Progenitor cell of endocrine pancreas (in vitro differentiated cells): ENCODE data around the gene MOSPD3. TPM values are rescaled to one million over a fixed set of nuclear protein-coding genes. Genes with fewer than 3 reads are reported as not detected.

Experiments
- DNase-seq: peaks from one replicate; pipeline ENCODE4 v3.0.0; 2021; ENCODE audit warnings: low spot score; ENCODE audit not compliant: unreplicated experiment
- H3K27ac Mint-ChIP-seq: 2 replicates; pipeline ENCODE4 v1.8.0; 2021; ENCODE audit warnings: mild to moderate bottlenecking, moderate library complexity, mixed read lengths
- H3K27me3 Mint-ChIP-seq: 2 replicates; pipeline ENCODE4 v1.8.0; 2021; ENCODE audit warnings: mixed read lengths
- H3K36me3 Mint-ChIP-seq: 2 replicates; pipeline ENCODE4 v1.8.0; 2022; ENCODE audit warnings: mixed read lengths; ENCODE audit not compliant: insufficient read depth
- H3K4me1 Mint-ChIP-seq: 2 replicates; pipeline ENCODE4 v1.8.0; 2021; ENCODE audit warnings: low read depth, mixed read lengths
- H3K4me3 Mint-ChIP-seq: 2 replicates; pipeline ENCODE4 v1.8.0; 2021; ENCODE audit warnings: low read depth, mild to moderate bottlenecking, moderate library complexity, mixed read lengths
- H3K9me3 Mint-ChIP-seq: 2 replicates; pipeline ENCODE4 v1.8.0; 2021; ENCODE audit warnings: low read depth, mixed read lengths
- CTCF ChIP-seq: fragments of 200-600 bp; sonication (generic); IDR thresholded peaks from one replicate; pipeline ENCODE4 v1.5.0; 2021; ENCODE audit warnings: antibody characterized with exemption, mild to moderate bottlenecking; ENCODE audit not compliant: unreplicated experiment
- total RNA-seq: library from RNA; stranded (reverse); gene quantifications from 2 replicates; pipeline ENCODE4 v1.2.1, GENCODE V29; 2021

MOSPD3 gene
- total RNA-seq, 1 donor from 2014 or later: 27.9 TPM

GRCh38 chr7:100599911-100600729 lies 12.2 kb upstream of the MOSPD3 start:
- Mint-ChIP-seq H3K9me3 (no peaks in the 10 kb centered on the region), H3K4me3 (no peak overlapping the region)
- no peak for DNase-seq

GRCh38 chr7:100600730-100601038 lies 11.7 kb upstream of the MOSPD3 start:
- H3K27me3 Mint-ChIP-seq: peaks cover 17% of the 10 kb centered on the region
- no peak for TF ChIP-seq CTCF
- H3K4me3 Mint-ChIP-seq: no peak overlapping the region

More at GRCh38 chr7:100599911-100600729, 12.2 kb upstream of the MOSPD3 start:
- Mint-ChIP-seq H3K27me3 (peaks cover 11% of the 10 kb centered on the region), H3K36me3 (no peaks in the 10 kb centered on the region), H3K27ac (no peak overlapping the region), H3K4me1 (peaks cover 13% of the 10 kb centered on the region)
- TF ChIP-seq CTCF: no peak

GRCh38 chr7:100602889-100603725 lies 9.2 kb upstream of the MOSPD3 start:
- no peak for DNase-seq
- H3K9me3 Mint-ChIP-seq: no peaks in the 10 kb centered on the region
- H3K36me3 Mint-ChIP-seq: no peaks in the 10 kb centered on the region
- H3K4me1 Mint-ChIP-seq: peaks cover 16% of the 10 kb centered on the region
- no peak for TF ChIP-seq CTCF
- peaks cover 28% of the 10 kb centered on the region for H3K27me3 Mint-ChIP-seq
- peak overlapping the region; percentile 90 for H3K27ac Mint-ChIP-seq
- H3K4me3 Mint-ChIP-seq: peak overlapping the region; percentile 69

More at GRCh38 chr7:100600730-100601038, 11.7 kb upstream of the MOSPD3 start:
- Mint-ChIP-seq H3K36me3 (no peaks in the 10 kb centered on the region), H3K4me1 (peaks cover 16% of the 10 kb centered on the region), H3K27ac (no peak overlapping the region), H3K9me3 (no peaks in the 10 kb centered on the region)
- DNase-seq: no peak

- DNase-seq: no peak
- peak overlapping the region; percentile 90 for H3K27ac Mint-ChIP-seq
These were observed 8.7 kb upstream of the MOSPD3 start for GRCh38 chr7:100603726-100604027.

More at GRCh38 chr7:100603726-100604027, 8.7 kb upstream of the MOSPD3 start:
- TF ChIP-seq CTCF: no peak
- Mint-ChIP-seq H3K9me3 (no peaks in the 10 kb centered on the region), H3K4me1 (peaks cover 16% of the 10 kb centered on the region), H3K4me3 (peak overlapping the region; percentile 69), H3K27me3 (peaks cover 25% of the 10 kb centered on the region), H3K36me3 (no peaks in the 10 kb centered on the region)
